HG03460 (cell line): ENCODE results near the gene DTWD2.

ENCODE experiments used
- ATAC-seq: cut with Tn5 transposase; IDR thresholded peaks from one replicate; pipeline ENCODE4 v1.9.1; 2021; ENCODE audit not compliant: unreplicated experiment

The DTWD2 gene, protein sequence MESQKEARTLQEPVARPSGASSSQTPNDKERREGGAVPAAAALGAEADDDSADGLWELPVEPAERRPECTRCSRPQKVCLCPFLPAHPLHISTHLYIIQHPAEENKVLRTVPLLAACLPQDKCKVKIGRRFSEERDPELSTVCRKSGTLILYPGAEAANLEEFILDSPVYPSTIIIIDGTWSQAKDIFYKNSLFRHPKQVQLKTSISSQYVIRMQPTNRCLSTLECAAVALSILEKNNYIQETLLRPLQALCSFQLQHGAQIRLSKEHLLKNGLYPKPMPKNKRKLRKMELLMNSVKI

DNA sequence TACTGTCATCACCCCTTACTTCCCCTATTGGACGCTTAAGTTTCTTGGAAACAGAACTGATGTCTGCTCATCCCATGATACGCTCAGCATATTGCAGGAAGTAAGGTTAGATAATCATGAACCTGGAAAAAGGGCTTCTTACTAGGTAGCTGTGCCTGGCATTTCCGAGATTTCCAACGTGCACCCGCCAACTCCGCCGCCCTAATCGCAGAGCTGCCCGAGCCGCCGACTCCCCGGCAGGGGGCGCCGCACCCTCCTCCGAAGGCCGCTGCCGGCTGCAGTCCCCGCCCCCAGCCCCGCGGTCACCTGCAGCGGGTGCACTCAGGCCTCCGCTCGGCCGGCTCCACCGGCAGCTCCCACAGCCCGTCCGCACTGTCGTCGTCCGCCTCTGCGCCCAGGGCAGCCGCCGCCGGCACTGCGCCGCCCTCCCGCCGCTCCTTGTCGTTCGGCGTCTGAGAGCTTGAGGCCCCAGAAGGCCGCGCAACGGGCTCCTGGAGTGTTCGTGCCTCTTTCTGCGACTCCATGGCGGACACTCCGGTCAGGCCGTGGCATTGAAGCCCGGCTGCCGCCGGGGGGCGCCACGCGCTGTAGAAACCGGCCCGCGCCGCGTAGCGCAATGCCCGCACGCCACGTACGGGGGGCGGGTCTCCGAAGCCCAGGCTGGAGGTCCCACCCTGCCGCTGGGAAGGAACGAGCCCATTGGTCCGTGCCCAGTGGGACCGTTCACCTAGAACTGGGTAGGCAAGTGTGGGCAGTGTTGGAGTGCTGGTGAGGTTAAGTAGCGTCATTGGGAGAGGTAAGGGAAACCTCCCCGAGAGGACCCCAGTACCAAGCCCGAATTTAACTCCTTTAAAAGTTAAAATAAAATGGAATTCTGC lies at the start of gene DTWD2:
Gene DTWD2 (minus strand): TSS at position 560 of the 878 bp plus-strand sequence. CDS start 36 bp downstream, at position 524.
- peak; percentile 92 for ATAC-seq

DNA sequence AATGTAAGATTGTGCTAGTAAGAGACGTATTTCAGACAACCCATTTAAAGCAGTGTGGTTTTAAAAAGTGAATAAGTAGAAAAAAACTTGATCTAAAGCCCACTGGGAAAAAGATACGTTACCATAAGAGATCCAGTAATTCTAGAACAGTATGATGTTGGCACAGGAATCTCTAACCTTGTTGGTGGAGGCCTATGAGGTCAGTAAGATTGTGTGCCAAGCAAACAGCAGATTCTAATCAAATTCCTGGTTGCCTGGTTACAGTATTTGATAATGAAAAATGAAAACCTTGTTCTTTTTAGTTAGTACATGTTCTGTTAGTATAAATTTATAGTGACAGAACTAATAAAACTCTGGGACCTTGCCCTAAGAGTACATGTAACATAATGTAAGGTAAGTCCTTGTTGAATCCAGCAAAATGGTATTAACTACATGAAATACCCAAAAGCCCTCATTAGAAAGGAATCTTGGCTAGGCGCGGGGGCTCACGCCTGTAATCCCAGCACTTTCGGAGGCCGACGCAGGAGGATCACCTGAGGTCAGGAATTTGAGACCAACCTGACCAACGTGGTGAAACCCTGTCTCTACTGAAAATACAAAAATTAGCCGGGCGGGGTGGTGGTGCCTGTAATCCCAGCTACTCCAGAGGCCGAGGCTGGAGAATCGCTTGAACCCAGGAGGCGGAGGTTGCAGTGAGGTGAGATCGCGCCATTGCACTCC lies 49.3 kb upstream of the DTWD2 start:
- no peak for ATAC-seq

DNA sequence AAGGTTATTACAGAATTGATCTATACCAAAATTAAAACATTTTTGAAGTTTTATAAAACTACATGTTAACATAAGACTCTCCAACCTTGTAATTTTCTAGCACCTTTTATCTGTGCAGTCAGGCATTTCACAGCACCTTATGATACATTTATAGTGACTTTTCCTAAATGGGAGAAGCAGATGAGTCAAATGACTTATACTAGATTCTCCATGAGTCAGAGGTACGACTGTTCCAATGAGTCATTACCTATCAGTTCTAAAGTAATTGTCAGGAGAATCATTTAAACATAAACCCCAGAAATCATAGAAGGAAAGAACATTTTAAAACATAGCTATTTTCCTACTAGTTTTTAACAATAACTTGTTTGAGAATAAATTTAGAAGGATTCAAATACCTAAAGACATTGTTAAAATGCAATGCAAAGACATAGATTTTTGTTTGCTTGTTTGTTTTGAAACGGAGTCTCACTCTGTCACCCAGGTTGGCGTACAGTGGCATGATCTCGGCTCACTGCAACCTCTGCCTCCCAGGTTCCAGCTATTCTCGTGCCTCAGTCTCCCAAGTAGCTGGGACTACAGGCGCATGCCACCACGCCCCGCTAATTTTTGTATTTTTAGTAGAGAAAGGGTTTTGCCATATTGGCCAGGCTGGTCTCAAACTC lies 47.9 kb upstream of the DTWD2 start:
- no peak for ATAC-seq

DNA sequence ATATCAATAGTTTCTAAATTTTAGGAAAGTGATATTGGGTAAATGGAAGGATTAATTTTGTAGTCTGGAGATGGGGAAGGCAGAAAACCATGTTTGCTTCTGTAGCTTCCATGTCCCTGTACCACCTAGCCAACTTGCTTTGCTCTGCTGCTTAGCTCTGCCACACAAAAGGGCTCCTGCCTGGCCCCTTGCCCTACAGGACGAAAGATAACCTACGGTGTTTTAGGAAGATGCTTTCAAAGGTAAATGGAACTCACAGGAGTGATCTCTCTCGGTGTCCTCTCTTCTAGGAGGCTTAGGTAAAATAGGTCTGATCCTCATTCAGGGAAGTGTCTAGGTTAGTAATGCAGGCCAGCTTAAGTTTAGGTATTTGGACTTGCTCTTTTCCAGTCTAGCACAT lies 44.8 kb upstream of the DTWD2 start:
- ATAC-seq, result no peak

DNA sequence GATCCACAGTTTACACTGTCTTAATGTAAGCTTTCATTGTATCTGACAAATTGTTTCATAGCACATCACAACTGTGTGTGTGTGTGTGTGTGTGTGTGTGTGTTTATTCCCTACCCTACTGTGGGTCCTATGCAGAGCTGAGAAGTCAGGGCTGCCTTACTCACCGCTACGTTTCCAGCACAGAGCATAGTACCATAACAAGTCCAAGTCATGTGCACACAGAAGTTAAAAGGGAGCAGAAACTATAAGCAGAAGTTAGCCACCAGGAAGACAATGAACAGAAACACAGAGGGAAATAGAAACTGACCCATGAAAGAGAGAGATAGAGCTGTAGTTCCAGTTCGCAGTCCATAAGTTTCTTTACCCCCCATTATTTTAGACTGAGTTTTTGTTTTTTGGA lies 44.3 kb upstream of the DTWD2 start:
- no peak for ATAC-seq

DNA sequence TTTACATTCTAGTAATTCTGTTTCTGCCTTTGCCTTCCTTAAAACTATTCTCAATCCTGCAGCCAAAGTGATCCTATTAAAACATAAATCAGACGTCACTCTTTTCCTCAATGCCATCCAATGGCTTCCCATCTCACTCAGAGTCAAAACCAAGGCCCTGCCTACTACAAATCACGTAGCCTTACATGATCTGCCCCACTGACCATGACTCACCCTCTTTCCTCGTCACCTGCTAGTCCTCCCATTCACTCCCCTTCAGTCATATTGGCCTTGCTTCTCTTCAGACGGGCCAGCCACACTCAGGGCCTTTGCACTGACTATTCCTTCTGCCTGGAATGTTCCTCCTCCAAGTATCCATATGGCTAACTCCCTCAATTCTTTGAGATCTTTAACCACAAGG lies 43.6 kb upstream of the DTWD2 start:
- ATAC-seq, result peak; percentile 53

DNA sequence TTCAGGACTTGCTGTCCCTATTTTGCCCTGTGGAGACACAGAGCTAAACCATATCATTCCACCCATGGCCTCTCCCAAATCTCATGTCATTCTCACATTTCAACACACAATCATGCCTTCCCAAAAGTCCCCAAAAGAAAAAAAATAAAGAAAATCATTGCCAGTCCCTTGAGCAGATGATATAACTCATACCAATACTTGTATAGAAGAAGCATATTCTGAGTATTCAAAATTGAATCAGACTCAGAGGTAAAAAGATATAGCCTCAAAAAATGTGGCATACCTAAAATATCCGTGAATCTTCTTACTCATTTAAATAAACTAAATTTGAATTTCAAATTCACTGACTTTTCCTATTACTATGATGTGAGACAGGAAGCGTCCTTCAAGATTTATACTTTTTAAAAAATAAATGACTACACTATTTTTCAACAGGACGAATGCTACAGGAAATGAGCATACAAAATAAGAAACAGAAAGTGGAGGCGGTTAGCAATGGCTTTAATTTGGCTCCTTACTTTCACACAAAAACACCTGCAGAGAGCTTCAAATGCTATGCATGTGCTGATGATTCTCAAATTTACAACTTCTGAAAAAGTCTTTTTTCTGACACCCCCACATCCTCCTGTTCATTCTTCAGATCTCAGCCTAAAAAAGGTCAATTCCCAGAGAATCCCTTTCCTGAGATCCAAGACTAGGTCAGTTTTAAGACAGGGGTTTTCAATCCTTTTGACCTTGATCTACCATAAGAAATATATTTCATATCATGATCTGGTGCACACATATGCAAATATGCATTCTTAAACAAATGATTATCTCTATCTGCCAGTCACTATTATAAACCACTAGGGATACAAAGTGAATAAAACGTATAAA lies 42.9 kb upstream of the DTWD2 start:
- ATAC-seq, result peak; percentile 73

DNA sequence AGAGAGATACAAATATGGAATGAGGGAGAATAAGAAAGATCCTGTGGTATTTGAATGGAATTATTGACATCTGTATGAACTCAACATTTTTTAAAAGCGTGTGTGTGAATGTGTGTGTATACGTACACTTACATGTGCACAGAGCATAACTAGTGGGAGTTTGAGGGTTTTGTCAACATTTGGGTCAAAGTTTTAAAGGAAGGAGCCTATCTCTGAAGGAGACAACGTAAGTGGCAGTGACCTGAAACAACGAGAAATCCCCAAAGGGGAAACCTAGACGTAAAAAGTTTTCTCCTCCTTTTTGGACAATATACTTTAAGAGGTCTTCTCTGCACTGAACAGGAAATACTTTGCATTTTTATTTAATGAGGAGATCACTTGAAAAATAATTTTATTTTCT lies 40.2 kb upstream of the DTWD2 start:
- ATAC-seq, result no peak

DNA sequence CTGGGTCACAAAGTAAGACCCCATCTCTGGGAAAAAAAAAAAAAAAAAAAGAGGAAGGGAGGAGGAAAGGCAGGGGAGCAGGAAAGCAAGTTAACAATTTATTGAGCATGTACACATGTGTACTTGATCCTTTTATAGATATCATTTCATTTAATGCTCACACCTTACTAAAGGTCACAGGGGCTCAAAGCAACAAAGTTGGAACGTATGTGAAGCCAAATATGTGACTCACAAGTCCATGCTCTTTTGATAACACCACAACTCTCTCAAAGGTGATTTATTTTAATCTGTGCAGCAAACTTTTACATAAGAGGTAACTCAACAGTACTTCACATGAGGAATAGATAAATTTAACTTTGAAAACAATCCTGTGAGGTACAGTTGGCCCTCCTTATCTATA lies 34.4 kb upstream of the DTWD2 start:
- no peak for ATAC-seq

DNA sequence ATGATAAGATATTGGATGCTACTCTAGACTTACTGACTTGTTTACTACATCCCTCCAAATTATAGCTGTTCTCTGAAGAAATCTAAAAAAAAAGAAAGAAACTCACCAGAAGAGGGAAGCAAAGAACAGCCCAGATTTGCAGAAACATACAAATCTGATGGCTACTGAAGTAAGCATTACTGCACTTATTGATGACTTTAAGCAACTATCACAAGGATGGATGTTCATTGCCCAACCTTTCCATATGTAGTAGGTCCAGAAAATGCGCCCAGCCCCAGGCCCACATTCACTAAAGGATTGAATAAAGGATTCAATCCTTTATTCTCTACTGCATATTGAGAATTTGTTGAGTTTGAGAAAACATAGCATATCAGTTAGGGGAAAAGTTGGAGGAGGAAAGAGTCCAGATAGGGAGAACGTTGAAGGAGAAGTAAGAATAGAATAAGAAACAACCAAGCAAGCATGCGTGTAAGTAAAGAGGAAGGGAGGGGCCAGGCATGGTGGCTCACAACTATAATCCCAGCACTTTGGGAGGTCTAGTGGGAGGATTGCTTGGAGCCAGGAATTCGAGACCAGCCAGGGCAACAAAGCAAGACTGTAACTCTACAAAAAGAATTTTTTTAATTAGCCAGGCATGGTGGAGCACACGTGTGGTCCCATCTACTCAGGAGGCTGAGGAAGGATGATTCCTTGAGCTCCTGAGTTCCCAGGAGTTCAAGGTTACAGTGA lies 33.8 kb upstream of the DTWD2 start:
- no peak for ATAC-seq

DNA sequence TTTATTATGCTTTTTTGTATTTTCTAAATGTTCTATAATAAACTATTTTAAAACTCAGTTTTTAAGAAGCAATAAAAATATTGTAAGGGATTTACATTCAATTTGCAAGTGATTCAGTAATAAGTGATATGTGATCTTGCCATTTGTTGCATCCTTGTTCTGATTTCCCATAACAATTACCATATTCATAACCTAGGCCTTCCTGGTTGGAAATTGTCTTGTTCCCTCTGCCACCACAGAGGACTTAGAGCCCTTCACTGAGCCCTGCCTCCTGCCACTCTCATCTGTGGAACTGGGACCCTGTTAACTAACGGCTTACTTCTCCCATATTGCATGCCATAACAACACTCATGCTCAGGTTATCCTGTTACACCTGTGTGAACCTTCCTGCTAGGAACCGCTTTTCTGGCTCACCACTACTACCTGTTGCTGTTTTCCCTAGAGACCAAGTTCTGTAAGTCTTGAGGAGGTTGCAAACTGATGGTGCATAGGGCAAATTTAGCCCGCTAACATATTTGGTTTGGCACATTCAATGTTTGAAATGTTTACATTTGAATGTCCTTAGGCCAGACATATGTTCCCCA lies 32.9 kb upstream of the DTWD2 start:
- no peak for ATAC-seq

DNA sequence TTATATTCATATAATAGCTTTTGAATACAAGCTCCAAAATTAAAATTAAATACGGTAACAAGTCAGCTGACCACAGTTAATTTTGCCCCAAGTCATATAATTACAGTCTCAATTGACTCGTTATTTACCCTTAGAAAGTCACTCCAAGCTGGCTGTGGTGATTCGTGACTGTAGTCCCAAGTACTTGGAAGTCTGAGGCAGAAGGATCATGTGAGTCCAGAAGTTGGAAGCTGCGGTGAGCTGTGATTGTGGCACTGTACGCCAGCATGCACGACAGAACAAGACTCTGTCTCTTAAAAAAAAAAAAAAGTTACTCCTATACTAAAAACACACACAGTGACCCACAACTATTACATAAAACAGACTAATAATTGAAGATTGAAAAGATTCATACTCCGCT lies 31.6 kb upstream of the DTWD2 start:
- ATAC-seq, result no peak

DNA sequence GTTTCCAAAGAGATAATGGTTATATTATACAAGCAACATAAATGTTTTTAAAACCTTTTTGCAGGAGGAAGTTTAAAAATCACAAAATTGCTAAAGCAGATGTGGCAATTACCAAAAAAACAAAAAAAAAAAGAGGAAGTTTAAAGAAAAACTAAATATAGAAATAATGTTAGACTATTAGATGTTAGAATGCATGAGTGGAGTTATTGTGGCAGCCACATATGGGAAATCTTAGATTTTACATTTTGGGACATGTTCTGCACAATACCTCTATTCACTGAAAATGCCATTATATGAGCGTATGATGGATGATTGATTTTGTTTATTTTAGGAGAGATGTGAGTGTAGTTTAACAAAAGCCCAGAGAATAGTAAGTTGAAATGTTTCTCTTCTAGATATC lies 31.2 kb upstream of the DTWD2 start:
- no peak for ATAC-seq

DNA sequence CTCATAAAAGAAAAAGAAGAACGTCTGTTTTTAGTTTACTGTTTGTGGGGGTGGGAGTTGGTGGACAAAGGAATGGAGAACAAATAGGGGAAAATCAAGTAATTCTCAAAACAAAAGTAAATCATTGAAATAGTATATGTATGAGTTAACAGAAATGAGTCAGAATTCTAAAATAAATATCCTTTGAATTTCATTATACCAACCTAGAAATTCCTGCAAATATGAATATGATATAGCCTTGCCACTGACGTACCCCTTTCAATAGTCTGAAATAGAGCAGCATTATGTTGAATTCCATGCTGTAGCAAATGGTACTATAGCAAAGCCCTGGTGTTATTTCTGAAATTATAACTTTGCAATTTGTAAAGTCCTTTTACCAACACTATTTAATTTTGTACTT lies 29.6 kb upstream of the DTWD2 start:
- no peak for ATAC-seq

DNA sequence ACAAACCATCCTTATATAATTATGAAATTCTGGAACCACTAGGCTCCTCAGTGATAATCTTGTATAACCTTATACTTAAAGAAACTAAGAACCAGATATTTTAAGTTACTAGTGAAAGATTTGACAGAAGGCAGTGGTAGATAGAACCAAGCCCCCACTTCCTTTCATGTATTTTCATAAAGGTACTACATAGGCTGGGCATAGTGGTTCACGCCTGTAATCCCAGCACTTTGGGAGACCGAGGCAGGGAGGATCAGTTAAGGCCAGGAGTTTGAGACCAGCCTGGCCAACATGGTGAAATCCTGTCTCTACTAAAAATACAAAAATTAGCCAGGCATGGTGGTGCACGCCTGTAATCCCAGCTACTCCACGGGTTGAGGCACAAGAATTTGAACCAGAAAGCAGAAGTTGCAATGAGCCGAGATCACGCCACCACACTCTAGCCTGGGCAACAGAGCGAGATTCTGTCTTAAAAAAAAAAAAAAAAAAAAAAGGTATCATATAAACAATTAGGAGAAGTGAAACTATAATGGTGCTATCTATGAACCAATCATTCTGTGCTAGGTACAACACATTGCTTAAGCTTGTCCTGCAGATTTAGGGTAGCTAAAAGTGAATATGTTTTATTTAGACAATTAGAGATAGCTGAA lies 27.9 kb upstream of the DTWD2 start:
- ATAC-seq, result peak; percentile 86

DNA sequence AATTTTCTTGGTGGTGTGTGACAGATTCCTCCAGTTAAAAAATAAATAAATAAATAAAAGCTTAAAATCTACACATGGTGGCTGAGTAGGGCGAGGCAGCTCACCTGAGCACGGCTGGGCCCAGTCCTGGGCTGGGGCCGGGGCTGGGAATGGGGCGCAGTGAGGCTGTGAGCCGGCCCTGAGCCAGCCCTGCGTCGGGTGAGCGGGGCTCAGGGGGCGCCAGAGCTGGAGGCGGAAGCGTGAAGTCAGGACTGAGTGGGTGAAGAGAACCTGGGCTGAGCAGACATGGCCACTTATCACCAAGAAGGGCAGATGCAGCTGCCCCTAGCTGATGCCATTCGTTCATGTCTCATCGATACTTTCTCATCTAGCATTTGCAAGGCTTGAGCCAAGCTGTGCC lies 22.8 kb upstream of the DTWD2 start:
- no peak for ATAC-seq

DNA sequence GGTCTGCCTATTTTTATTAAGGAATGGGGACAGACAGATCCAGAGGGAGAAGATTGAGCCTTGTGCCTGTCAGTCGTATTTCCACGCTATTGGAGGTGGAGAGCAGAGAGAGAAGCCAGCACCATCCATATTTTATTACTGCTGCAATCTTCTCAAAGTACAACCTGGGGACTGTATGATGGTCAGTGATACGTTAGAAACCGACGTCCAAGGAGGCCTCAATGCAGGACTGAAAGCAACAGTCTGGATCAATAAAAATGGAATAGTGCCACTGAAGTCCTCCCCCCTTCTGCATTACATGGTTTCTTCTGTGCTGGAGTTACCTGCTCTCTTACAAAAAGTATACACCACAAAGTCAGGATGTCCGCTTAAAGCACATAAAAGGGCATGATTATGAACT lies 21.9 kb upstream of the DTWD2 start:
- no peak for ATAC-seq

DNA sequence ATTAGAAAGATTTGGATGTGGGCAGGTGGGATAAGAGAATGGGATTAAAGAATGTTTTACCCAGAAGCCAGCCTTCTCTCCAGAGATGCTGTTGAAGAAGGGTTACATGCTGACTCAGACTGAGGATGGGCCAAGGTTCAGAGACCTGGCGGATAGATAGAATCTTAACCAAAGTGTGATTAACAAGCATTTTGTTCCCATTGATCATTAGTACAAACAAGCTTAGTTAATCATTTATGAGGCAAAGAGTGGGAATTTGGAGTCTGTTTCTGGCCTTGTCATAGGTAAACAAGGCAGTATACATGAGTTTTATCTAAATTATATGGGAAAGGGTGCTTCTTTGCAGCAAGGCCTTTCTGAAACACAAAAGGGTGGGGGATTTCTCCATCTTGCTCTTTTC lies 20.8 kb upstream of the DTWD2 start:
- ATAC-seq, result no peak

DNA sequence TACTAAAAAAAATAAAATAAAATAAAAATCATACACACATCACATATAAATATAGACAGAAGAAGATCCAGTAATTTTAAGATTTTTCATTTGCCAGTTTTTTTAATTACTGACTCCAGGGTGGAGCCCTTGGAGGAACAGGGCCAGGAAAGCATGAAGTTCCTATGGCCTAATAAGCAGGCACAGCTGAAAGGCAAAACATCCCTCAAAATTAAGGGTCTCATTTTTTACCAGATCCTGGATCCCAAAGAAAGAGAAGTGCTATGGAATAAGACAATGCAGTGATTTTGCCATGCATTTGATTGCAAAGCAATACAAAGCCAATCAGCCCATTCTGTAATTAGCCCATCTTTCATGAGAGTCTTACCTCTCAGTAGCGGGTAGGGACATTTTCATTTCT lies 11.3 kb upstream of the DTWD2 start:
- ATAC-seq, result no peak
